ENCODE measurements around the gene REXO1. TPM values are rescaled to one million over a fixed set of nuclear protein-coding genes. Genes with fewer than 3 reads are reported as not detected.

Gene REXO1
- total RNA-seq, 2 experiments from 2014 or later = 52.5 to 53.0 TPM

- POLR2A ChIA-PET = interaction anchor here (0.7 kb wide), 1 partner anchor 547 kb away, joined by 4 read pairs; no protein-coding TSS in a partner anchor
- CTCF ChIA-PET = interaction anchor here (0.5 to 1.1 kb wide), 2 partner anchors 10 to 51 kb away, joined by 3 to 5 read pairs; no protein-coding TSS in a partner anchor
These were observed 73.1 kb downstream of the REXO1 start for GRCh38 chr19:1774989-1775772.

- POLR2A ChIA-PET = no interaction called here
- CTCF ChIA-PET = interaction anchor here (0.5 to 1.9 kb wide), 4 partner anchors 10 to 52 kb away, joined by 3 to 6 read pairs (median 3); no protein-coding TSS in a partner anchor
These were observed 75.1 kb downstream of the REXO1 start for GRCh38 chr19:1773184-1773583.

GRCh38 chr19:1770866-1771576 lies 77.3 kb downstream of the REXO1 start:
- CTCF ChIA-PET = interaction anchor here (0.9 to 1.9 kb wide), 4 partner anchors 17 to 225 kb away, joined by 3 to 6 read pairs (median 4); no protein-coding TSS in a partner anchor
- POLR2A ChIA-PET = interaction anchor here (0.5 kb wide), 1 partner anchor 218 kb away, joined by 3 read pairs; no protein-coding TSS in a partner anchor

GRCh38 chr19:1769645-1769985 lies 78.7 kb downstream of the REXO1 start:
- ChIA-PET POLR2A (no interaction called here), CTCF (no interaction called here)

GRCh38 chr19:1768918-1769644 lies 79.2 kb downstream of the REXO1 start:
- ChIA-PET CTCF (interaction anchor here (0.9 kb wide), 1 partner anchor 97 kb away, joined by 6 read pairs; no protein-coding TSS in a partner anchor), POLR2A (no interaction called here)

- POLR2A ChIA-PET = no interaction called here
- CTCF ChIA-PET = interaction anchor here (0.6 to 3.4 kb wide), 4 partner anchors 17 to 227 kb away, joined by 3 to 17 read pairs (median 4); no protein-coding TSS in a partner anchor
These were observed 80.0 kb downstream of the REXO1 start for GRCh38 chr19:1768248-1768647.

GRCh38 chr19:1767464-1767933 lies 80.8 kb downstream of the REXO1 start:
- POLR2A ChIA-PET = no interaction called here
- CTCF ChIA-PET = interaction anchor here (0.6 to 3.4 kb wide), 7 partner anchors 16 to 235 kb away, joined by 3 to 17 read pairs (median 4); no protein-coding TSS in a partner anchor

- ChIA-PET POLR2A (no interaction called here), CTCF (interaction anchor here (0.6 to 3.4 kb wide), 8 partner anchors 15 to 235 kb away, joined by 3 to 17 read pairs (median 4); no protein-coding TSS in a partner anchor)
These were observed 81.4 kb downstream of the REXO1 start for GRCh38 chr19:1766800-1767352.

GRCh38 chr19:1765904-1766799 lies 82.1 kb downstream of the REXO1 start:
- CTCF ChIA-PET = interaction anchor here (0.8 to 3.4 kb wide), 7 partner anchors 9 to 220 kb away, joined by 3 to 17 read pairs (median 3); no protein-coding TSS in a partner anchor
- POLR2A ChIA-PET = interaction anchor here (1.1 kb wide), 1 partner anchor 160 kb away, joined by 3 read pairs; no protein-coding TSS in a partner anchor

Other genes starting within 250 kb of the REXO1 start
- 100 to 1,000 TPM; 254 to 264 TPM for gene UQCR11, start 243.0 kb downstream of the REXO1 start, total RNA-seq
- 100 to 1,000 TPM; 103 to 109 TPM for gene TCF3, start 195.9 kb downstream of the REXO1 start, total RNA-seq
- gene ONECUT3, start 95.0 kb downstream of the REXO1 start, total RNA-seq = not detected
- 1 to 10 TPM; 1.5 to 1.7 TPM for gene ATP8B3, start 36.2 kb downstream of the REXO1 start, total RNA-seq
- gene KLF16, start 15.1 kb upstream of the REXO1 start, total RNA-seq = 10 to 100 TPM; 41.5 to 45.7 TPM
- gene ABHD17A, start 37.0 kb upstream of the REXO1 start, total RNA-seq = 100 to 1,000 TPM; 117 to 125 TPM
- 1 to 10 TPM; 7.3 to 8.0 TPM for gene ADAT3, start 56.9 kb upstream of the REXO1 start, total RNA-seq
- gene SCAMP4, start 56.9 kb upstream of the REXO1 start, total RNA-seq = 10 to 100 TPM; 43.6 to 48.6 TPM
- 10 to 100 TPM; 62.9 to 64.7 TPM for gene CSNK1G2, start 92.7 kb upstream of the REXO1 start, total RNA-seq
- gene BTBD2, start 167.2 kb upstream of the REXO1 start, total RNA-seq = 10 to 100 TPM; 17.0 to 24.8 TPM
- 100 to 1,000 TPM; 164 to 171 TPM for gene MKNK2, start 202.8 kb upstream of the REXO1 start, total RNA-seq
- 100 to 1,000 TPM; 173 to 181 TPM for gene MOB3A, start 247.8 kb upstream of the REXO1 start, total RNA-seq
- 1 to 10 TPM; 7.5 to 8.5 TPM for gene IZUMO4, start 248.4 kb upstream of the REXO1 start, total RNA-seq